Activated naive CD4-positive, alpha-beta T cell treated with anti-CD3 and anti-CD28 coated beads for 36 hours (primary cell): ENCODE measurements around the gene SLC44A3. TPM values are rescaled to one million over a fixed set of nuclear protein-coding genes. Genes with fewer than 3 reads are reported as not detected.
A peak's percentile ranks its signal among the peaks of the same experiment; 100 is the strongest.
"Not testable (repeated sequence)": the region's sequence is repeated elsewhere in the genome, so short reads cannot be mapped to it uniquely, and the experiment has no call there.

Source experiments
- CTCF ChIA-PET: fragments of 350-600 bp; sonication (Branson Sonifier 250); formaldehyde crosslinking; loops from one replicate; lab custom pipeline; 2021; ENCODE audit warnings: antibody characterized with exemption; lab: Charles Lee
- DNase-seq: peaks from one replicate; pipeline ENCODE4 v3.0.0-alpha.2; 2020
- H3K27ac Mint-ChIP-seq: one replicate; pipeline ENCODE4 v1.8.0; 2021; ENCODE audit warnings: mild to moderate bottlenecking, mixed read lengths
- H3K27me3 Mint-ChIP-seq: one replicate; pipeline ENCODE4 v1.8.0; 2021; ENCODE audit warnings: low read depth, mixed read lengths
- H3K36me3 Mint-ChIP-seq: one replicate; pipeline ENCODE4 v1.8.0; 2021; ENCODE audit warnings: low read depth, mixed read lengths
- H3K4me1 Mint-ChIP-seq: one replicate; pipeline ENCODE4 v1.8.0; 2021; ENCODE audit warnings: low read depth, mixed read lengths
- H3K4me3 Mint-ChIP-seq: one replicate; pipeline ENCODE4 v1.8.0; 2021; ENCODE audit warnings: mild to moderate bottlenecking, moderate library complexity, mixed read lengths
- H3K9me3 Mint-ChIP-seq: one replicate; pipeline ENCODE4 v1.8.0; 2021; ENCODE audit warnings: mixed read lengths
- intact Hi-C: fragments of 100-400 bp; cut with micrococcal nuclease; formaldehyde crosslinking; loops from one replicate; pipeline ENCODE4 v1.15.1; 2023
- total RNA-seq, 2 experiments: library from RNA; stranded (reverse); gene quantifications; one replicate each; pipeline ENCODE4 v1.2.3, GENCODE V29; 2021

The SLC44A3 gene
- total RNA-seq, 2 experiments from 2014 or later = not detected

GRCh38 chr1:94820936-94821335 lies 779 bp downstream of the SLC44A3 start:
- no peak overlapping the region for H3K27ac Mint-ChIP-seq
- CTCF ChIA-PET = interaction anchor here (1.3 kb wide), 1 partner anchor 16 kb away, joined by 3 read pairs; no protein-coding TSS in a partner anchor
- intact Hi-C loops = loop anchor here (1.0 kb wide), 1 partner anchor 222 kb away; no protein-coding TSS in a partner anchor
- peaks cover 28% of the 10 kb centered on the region for H3K27me3 Mint-ChIP-seq
- H3K36me3 Mint-ChIP-seq = no peaks in the 10 kb centered on the region
- no peaks in the 10 kb centered on the region for H3K9me3 Mint-ChIP-seq
- peaks cover 2% of the 10 kb centered on the region for H3K4me1 Mint-ChIP-seq
- DNase-seq = no peak
- H3K4me3 Mint-ChIP-seq = peak overlapping the region; percentile 32

GRCh38 chr1:94821636-94822305 lies 1.6 kb downstream of the SLC44A3 start:
- intact Hi-C loops = no loop called here
- no peak overlapping the region for H3K4me3 Mint-ChIP-seq
- DNase-seq = no peak
- no peak overlapping the region for H3K27ac Mint-ChIP-seq
- H3K9me3 Mint-ChIP-seq = no peaks in the 10 kb centered on the region
- H3K4me1 Mint-ChIP-seq = peaks cover 2% of the 10 kb centered on the region
- CTCF ChIA-PET = interaction anchor here (1.3 kb wide), 1 partner anchor 17 kb away, joined by 3 read pairs; no protein-coding TSS in a partner anchor
- H3K36me3 Mint-ChIP-seq = no peaks in the 10 kb centered on the region
- H3K27me3 Mint-ChIP-seq = peaks cover 31% of the 10 kb centered on the region

- CTCF ChIA-PET = no interaction called here
- no peak for DNase-seq
- peaks cover 31% of the 10 kb centered on the region for H3K27me3 Mint-ChIP-seq
- H3K27ac Mint-ChIP-seq = no peak overlapping the region
- intact Hi-C loops = no loop called here
- H3K36me3 Mint-ChIP-seq = no peaks in the 10 kb centered on the region
- H3K4me3 Mint-ChIP-seq = no peak overlapping the region
- H3K4me1 Mint-ChIP-seq = peaks cover 2% of the 10 kb centered on the region
- H3K9me3 Mint-ChIP-seq = no peaks in the 10 kb centered on the region
Observed at GRCh38 chr1:94823116-94823515, 3.0 kb downstream of the SLC44A3 start.

GRCh38 chr1:94825936-94826335 lies 5.8 kb downstream of the SLC44A3 start:
- H3K27ac Mint-ChIP-seq = no peak overlapping the region
- H3K4me3 Mint-ChIP-seq = no peak overlapping the region
- no peaks in the 10 kb centered on the region for H3K9me3 Mint-ChIP-seq
- H3K36me3 Mint-ChIP-seq = no peaks in the 10 kb centered on the region
- peaks cover under 1% of the 10 kb centered on the region for H3K4me1 Mint-ChIP-seq
- CTCF ChIA-PET = interaction anchor here (0.8 kb wide), 1 partner anchor 29 kb away, joined by 3 read pairs; no protein-coding TSS in a partner anchor
- no peak for DNase-seq
- intact Hi-C loops = no loop called here
- H3K27me3 Mint-ChIP-seq = peaks cover 18% of the 10 kb centered on the region

- Mint-ChIP-seq H3K27me3 (peaks cover 8% of the 10 kb centered on the region), H3K9me3 (no peaks in the 10 kb centered on the region)
- CTCF ChIA-PET = no interaction called here
Observed at GRCh38 chr1:94827434-94827833, 7.3 kb downstream of the SLC44A3 start.

GRCh38 chr1:94828251-94828650 lies 8.1 kb downstream of the SLC44A3 start:
- Mint-ChIP-seq H3K36me3 (no peaks in the 10 kb centered on the region), H3K27me3 (peaks cover 5% of the 10 kb centered on the region), H3K4me1 (no peaks in the 10 kb centered on the region), H3K9me3 (no peaks in the 10 kb centered on the region), H3K4me3 (no peak overlapping the region), H3K27ac (no peak overlapping the region)
- intact Hi-C loops = no loop called here
- no peak for DNase-seq
- CTCF ChIA-PET = no interaction called here

More at GRCh38 chr1:94827434-94827833, 7.3 kb downstream of the SLC44A3 start:
- no peak overlapping the region for H3K4me3 Mint-ChIP-seq
- intact Hi-C loops = no loop called here
- no peaks in the 10 kb centered on the region for H3K4me1 Mint-ChIP-seq
- no peaks in the 10 kb centered on the region for H3K36me3 Mint-ChIP-seq
- no peak overlapping the region for H3K27ac Mint-ChIP-seq
- DNase-seq = no peak

- DNase-seq = no peak
- no peaks in the 10 kb centered on the region for H3K4me1 Mint-ChIP-seq
- peaks cover 6% of the 10 kb centered on the region for H3K27me3 Mint-ChIP-seq
- intact Hi-C loops = no loop called here
- no peak overlapping the region for H3K27ac Mint-ChIP-seq
- H3K36me3 Mint-ChIP-seq = no peaks in the 10 kb centered on the region
- CTCF ChIA-PET = no interaction called here
- H3K9me3 Mint-ChIP-seq = no peaks in the 10 kb centered on the region
- H3K4me3 Mint-ChIP-seq = no peak overlapping the region
Observed at GRCh38 chr1:94831641-94832040, 11.5 kb downstream of the SLC44A3 start.

- intact Hi-C loops = no loop called here
- H3K4me3 Mint-ChIP-seq = no peak overlapping the region
- H3K27me3 Mint-ChIP-seq = peaks cover 6% of the 10 kb centered on the region
- DNase-seq = no peak
- no peaks in the 10 kb centered on the region for H3K9me3 Mint-ChIP-seq
- no peaks in the 10 kb centered on the region for H3K36me3 Mint-ChIP-seq
- CTCF ChIA-PET = no interaction called here
- H3K27ac Mint-ChIP-seq = no peak overlapping the region
- no peaks in the 10 kb centered on the region for H3K4me1 Mint-ChIP-seq
Observed at GRCh38 chr1:94832446-94832845, 12.3 kb downstream of the SLC44A3 start.

GRCh38 chr1:94832931-94833585 lies 12.9 kb downstream of the SLC44A3 start:
- CTCF ChIA-PET = interaction anchor here (1.1 kb wide), 1 partner anchor 20 kb away, joined by 3 read pairs; no protein-coding TSS in a partner anchor
- peaks cover 6% of the 10 kb centered on the region for H3K27me3 Mint-ChIP-seq
- DNase-seq = no peak
- H3K4me3 Mint-ChIP-seq = no peak overlapping the region
- H3K4me1 Mint-ChIP-seq = no peaks in the 10 kb centered on the region
- no peaks in the 10 kb centered on the region for H3K36me3 Mint-ChIP-seq
- H3K27ac Mint-ChIP-seq = no peak overlapping the region
- intact Hi-C loops = no loop called here
- no peaks in the 10 kb centered on the region for H3K9me3 Mint-ChIP-seq

GRCh38 chr1:94836891-94837290 lies 16.7 kb downstream of the SLC44A3 start:
- Mint-ChIP-seq H3K27me3 (peaks cover 9% of the 10 kb centered on the region), H3K4me3 (no peak overlapping the region), H3K27ac (no peak overlapping the region), H3K9me3 (no peaks in the 10 kb centered on the region), H3K4me1 (no peaks in the 10 kb centered on the region), H3K36me3 (no peaks in the 10 kb centered on the region)
- intact Hi-C loops = no loop called here
- DNase-seq = no peak
- CTCF ChIA-PET = no interaction called here

GRCh38 chr1:94840381-94840780 lies 20.2 kb downstream of the SLC44A3 start:
- intact Hi-C loops, H3K27ac Mint-ChIP-seq, H3K4me1 Mint-ChIP-seq, H3K4me3 Mint-ChIP-seq, DNase-seq, H3K9me3 Mint-ChIP-seq, H3K36me3 Mint-ChIP-seq, H3K27me3 Mint-ChIP-seq: not testable (repeated sequence)
- CTCF ChIA-PET = interaction anchor here (1.6 kb wide), 1 partner anchor 203 kb away, joined by 4 read pairs; no protein-coding TSS in a partner anchor

- intact Hi-C loops = no loop called here
- H3K27me3 Mint-ChIP-seq = peaks cover 3% of the 10 kb centered on the region
- H3K36me3 Mint-ChIP-seq = no peaks in the 10 kb centered on the region
- no peak overlapping the region for H3K4me3 Mint-ChIP-seq
- H3K27ac Mint-ChIP-seq = no peak overlapping the region
- H3K4me1 Mint-ChIP-seq = no peaks in the 10 kb centered on the region
- DNase-seq = no peak
- CTCF ChIA-PET = interaction anchor here (1.6 kb wide), 1 partner anchor 203 kb away, joined by 4 read pairs; no protein-coding TSS in a partner anchor
- no peaks in the 10 kb centered on the region for H3K9me3 Mint-ChIP-seq
Observed at GRCh38 chr1:94840808-94841207, 20.7 kb downstream of the SLC44A3 start.
